Right ventricle myocardium inferior (tissue), 1 donor: Measurements from ENCODE around the gene ABCG4. TPM values are rescaled to one million over a fixed set of nuclear protein-coding genes. Genes with fewer than 3 reads are reported as not detected.
"Not testable (repeated sequence)": the region's sequence is repeated elsewhere in the genome, so short reads cannot be mapped to it uniquely, and the experiment has no call there.

Experiments
- ATAC-seq: fragments of 200-7000 bp; cut with Tn5 transposase; one replicate; pipeline ENCODE4 v1.9.1; 2020; ENCODE audit warnings: mild to moderate bottlenecking, moderate library complexity
- DNase-seq: peaks from one replicate; pipeline ENCODE4 v3.0.0; 2021; ENCODE audit errors: missing footprints
- intact Hi-C: fragments of 100-400 bp; cut with DNase I; formaldehyde crosslinking; loops from one replicate; pipeline ENCODE4 v1.11.0; 2022
- total RNA-seq: library from RNA; stranded (reverse); fragmentation: NEBNext Ultra II Directional; extraction: Animal tissue kit (Norgen Biotek cat#: 25700); gene quantifications from one replicate; pipeline ENCODE4 v1.2.1, GENCODE V29; 2021
- donor health status: DM: no; HTN: yes; CAD: no; lungs with severe emphysema.

Gene ABCG4
- total RNA-seq, 1 donor from 2014 or later, result 1.3 TPM

DNA sequence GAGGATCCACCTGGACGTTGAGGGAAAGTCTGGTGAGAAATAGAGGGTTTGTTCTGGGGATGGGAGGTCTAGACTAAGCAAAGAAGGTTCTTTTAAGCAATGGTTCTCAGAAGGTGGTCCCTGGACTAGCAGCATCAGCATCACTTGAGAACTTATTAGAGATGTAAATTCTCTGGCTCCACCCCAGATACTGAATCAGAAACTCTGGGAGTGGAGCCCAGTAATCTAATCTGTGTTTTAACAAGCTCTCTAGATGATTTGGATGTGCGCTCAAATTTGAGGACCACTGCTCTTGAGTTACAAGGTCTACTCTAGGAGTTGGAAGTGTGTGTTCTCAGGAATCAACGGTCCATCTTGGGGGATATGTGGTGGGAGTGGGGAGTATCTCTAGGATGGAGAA is 3.3 kb upstream of the ABCG4 start:
- intact Hi-C loops, result no loop called here
- ATAC-seq (no peak), DNase-seq (no peak)

DNA sequence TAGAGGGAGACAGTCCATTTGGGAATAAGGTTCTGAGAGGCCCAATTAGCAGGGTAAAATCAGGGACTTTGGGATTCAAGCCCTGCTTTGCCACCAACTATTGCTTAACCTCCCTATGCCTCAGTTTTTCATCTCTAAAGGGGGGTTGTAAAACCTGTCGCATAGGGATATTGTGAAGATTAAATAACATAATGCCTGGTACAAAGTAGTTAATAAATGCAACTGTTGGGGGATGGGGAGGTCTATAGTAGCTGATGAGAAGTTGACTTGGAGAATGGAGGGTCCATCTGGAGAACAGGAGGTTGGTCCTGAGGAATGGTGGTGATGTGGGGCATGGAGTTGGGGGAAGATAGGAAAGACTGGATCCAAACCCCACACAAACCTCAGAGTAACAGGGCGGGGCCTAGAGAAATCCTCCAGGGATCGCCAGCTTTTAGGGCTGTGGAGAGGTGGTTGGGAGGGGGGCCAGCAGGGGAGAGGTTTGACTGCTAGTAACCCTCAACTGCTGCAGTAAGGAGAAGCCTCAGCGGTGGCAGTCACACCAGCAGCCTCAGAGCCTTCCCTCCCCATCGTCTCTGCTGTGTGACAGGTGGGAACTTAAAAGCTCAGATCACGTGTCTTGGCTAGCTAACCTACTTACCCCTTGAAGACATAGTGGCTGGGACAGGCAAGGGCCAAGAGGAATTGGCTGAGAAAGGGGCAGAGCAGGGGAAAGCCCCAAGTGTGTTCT is 1.1 kb upstream of the ABCG4 start:
- ATAC-seq (no peak), DNase-seq (no peak)
- intact Hi-C loops, result loop anchor here (2.0 kb wide), 1 partner anchor 49 kb away; no protein-coding TSS in a partner anchor

DNA sequence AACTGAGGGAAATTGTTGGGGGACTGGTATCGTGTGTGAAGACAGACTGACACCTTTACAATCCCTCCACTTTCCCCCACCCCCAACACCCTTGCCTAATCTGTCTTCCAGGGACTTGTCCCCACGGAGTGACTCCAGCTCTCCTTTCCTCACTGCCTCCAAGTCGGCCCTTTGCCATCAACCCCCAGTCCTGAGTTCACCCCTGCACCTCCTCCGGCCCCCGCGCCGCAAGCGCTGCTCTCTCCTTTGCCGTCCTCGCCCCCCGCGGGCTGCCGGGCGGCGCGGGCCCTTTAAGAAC is 183 bp upstream of the ABCG4 start:
- DNase-seq (no peak), ATAC-seq (peak; percentile 4)
- intact Hi-C loops, result loop anchor here (2.0 kb wide), 1 partner anchor 48 kb away; no protein-coding TSS in a partner anchor

DNA sequence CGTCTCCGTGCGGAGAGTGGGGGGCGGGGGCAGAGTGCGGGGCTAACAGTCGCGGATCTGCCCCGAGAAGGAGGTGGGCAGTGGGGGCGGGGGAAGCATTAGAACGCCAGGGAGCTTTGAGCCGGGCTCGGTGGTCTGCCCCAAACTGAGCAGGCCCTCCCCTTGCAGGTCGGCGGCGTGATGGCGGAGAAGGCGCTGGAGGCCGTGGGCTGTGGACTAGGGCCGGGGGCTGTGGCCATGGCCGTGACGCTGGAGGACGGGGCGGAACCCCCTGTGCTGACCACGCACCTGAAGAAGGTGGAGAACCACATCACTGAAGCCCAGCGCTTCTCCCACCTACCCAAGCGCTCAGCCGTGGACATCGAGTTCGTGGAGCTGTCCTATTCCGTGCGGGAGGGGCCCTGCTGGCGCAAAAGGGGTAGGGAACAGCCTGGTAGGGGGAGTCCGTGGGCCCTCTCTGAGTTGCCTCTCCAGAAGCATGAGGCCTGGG is 979 bp downstream of the ABCG4 start:
- ATAC-seq (no peak), DNase-seq (no peak)
- intact Hi-C loops, result loop anchor here (2.0 kb wide), 1 partner anchor 47 kb away; no protein-coding TSS in a partner anchor

DNA sequence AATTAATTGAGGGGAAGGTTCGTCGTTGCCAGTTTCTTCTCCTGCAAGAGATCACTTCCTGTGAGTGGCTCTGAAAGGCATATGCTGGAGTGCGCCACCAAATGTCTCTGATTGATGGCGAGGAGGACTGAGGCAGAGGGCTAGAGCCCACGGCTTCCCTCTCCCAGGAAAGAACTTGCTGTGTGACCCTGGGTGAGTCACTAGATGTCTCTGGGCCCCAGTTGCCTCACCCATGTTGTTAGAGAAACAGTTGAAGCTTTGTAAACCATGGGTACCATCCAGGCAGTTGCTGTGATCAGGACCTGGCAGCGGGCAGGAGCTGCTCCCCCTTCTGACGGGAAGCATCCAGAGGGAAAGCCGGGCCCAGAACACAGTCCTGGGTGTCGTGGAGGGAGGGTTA is 3.2 kb downstream of the ABCG4 start:
- ATAC-seq, result no peak
- intact Hi-C loops, result no loop called here
- no peak for DNase-seq

DNA sequence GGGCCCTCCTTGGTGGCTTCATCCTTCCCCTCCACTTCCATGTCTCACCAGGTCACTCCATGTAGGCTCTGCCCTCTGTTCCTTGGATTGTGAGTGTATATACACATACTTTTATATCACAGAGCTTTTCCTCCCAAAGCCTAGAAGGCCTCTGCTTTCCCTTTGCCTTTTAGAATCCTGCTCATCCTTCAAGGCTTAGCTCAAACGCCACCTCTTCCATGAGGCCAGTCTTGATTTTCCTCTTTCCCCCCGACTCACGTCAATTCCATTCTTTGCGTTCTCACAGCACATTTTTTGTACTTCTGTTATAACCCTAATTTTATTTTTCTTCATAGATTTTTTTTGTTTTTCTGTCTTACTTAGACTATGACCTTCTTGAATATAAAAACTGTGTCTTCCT is 3.8 kb downstream of the ABCG4 start:
- intact Hi-C loops, result no loop called here
- no peak for ATAC-seq
- no peak for DNase-seq

DNA sequence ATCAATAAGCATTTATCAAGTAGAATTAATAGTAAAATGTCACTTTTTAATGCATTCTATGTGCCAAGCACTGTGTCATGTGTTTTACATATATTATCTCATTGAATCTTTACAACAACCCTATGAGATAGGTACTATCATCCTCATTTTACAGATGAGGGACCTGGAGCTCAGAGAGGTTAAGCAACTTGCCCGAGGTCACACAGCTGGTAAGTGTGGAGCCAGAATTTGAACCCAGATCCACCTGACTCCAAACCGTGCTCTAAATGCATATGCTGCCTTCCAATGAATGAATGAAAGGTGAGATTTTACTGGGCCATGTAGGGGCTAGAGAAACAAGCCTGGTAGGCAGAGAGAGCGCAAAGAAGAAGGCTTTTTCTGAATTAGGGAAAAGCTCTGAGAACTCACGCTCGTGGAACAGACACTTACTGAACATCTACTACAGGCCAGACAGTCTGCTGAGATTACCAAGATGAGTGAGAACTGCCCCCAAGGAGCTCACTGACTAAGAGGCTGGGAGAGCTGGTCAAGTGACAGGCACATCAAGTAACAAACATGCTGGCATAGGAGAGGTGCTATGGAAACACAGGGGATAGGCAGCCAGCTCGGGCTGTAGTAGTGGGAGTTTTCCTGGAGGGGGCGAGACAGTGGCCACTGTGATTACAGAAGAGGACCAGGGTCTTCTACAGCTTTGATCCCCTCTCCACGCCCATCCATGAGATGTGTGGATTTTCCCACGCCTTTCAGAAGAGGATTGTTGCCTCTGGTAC is 4.4 kb downstream of the ABCG4 start:
- ATAC-seq, result no peak
- DNase-seq, result no peak
- intact Hi-C loops, result no loop called here

DNA sequence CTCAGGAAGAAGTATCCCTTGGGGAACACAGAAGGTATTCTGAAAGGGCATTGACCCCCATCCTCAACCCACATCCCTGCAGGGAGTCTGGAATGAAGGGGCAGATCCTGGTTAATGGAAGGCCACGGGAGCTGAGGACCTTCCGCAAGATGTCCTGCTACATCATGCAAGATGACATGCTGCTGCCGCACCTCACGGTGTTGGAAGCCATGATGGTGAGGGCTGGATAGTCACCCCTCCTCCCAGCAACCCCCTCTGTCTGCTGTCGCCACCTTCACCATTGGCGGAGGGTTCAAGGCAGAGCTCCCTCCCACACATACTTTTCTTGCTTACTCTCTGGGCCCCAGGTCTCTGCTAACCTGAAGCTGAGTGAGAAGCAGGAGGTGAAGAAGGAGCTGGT is 5.3 kb downstream of the ABCG4 start:
- DNase-seq, result no peak
- no peak for ATAC-seq
- intact Hi-C loops, result no loop called here

DNA sequence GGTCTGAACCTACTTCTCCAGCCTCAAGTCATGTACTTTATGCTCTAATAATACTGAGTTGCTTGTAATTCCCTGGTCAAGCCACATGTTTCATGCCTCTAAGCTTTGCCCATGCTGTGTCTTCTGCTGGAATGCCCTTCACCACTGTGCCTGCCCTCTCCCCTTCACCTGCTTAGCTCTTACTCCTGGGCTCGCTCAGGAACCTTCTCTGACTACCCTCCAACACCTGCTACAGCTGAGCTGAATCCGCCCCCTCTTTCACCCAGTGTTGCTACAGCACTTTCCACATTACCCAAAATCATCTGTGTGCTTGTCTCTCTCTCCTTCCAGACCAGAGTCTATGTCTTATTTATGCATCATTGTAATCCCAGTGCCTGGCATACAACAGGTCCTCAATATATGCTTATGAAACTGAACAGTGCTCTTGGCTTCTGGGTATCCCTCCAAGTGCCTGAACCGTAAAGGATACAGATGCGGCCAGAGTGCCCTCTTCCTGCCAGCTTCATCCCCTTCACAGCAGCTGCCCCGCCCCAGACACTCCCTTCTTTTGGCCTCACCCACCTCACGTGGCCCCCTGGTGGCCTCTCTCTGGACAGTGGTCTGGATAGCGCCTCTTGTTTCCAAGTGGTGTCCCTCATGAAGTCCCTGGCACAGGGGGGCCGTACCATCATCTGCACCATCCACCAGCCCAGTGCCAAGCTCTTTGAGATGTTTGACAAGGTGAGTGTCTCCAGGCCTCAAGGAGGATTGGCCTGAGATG is 7.1 kb downstream of the ABCG4 start:
- intact Hi-C loops, result no loop called here
- no peak for ATAC-seq

DNA sequence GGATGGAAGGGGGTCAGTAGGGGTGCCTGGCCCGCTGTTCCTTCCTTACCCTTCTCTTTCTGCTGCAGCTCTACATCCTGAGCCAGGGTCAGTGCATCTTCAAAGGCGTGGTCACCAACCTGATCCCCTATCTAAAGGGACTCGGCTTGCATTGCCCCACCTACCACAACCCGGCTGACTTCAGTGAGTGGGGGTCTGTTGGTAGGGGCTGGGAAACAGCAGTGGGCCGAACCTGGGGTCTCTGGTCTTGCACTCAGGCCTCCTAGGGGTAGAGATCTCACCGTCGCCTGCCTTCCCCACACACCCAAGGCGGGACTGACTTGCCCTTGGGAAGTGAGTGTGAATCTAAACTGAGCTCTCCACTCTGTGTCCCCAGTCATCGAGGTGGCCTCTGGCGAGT is 7.6 kb downstream of the ABCG4 start:
- intact Hi-C loops, result no loop called here
- ATAC-seq, result no peak

More for the DNA sequence above, 7.1 kb downstream of the ABCG4 start:
- no peak for DNase-seq

DNA sequence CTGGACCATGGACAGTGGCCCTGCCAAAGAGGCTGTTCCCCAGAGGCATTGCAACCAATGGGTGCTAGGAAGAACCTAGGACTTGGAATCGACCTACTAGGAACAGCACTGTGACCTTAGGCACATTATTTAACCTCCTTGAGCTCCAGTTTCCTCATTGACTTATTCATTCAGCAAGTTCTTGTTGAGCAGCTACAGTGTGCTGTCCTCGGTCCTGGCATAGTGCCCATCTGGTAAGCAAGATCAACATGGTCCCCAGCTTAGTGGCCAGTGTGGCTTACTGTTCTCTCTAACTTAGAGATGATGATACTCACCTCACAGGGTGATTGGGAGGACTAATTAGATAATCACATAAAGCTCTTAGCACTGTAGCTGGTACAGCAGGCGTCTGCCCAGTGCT is 8.2 kb downstream of the ABCG4 start:
- no peak for DNase-seq
- no peak for ATAC-seq
- intact Hi-C loops, result no loop called here

More for the DNA sequence above, 7.6 kb downstream of the ABCG4 start:
- no peak for DNase-seq

DNA sequence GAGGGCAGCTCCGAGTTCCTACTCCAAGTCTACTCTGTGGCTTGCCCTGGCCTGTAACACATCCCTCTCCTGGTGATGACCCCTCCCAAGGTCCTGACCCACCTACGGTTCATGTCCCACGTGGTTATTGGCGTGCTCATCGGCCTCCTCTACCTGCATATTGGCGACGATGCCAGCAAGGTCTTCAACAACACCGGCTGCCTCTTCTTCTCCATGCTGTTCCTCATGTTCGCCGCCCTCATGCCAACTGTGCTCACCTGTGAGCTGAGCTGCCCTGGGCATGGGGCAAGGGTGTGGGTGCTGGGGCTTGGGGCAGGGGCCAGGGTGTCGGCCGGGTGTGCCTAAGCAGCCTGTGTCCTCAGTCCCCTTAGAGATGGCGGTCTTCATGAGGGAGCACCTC is 9.6 kb downstream of the ABCG4 start:
- no peak for ATAC-seq
- DNase-seq, result no peak
- intact Hi-C loops, result no loop called here

DNA sequence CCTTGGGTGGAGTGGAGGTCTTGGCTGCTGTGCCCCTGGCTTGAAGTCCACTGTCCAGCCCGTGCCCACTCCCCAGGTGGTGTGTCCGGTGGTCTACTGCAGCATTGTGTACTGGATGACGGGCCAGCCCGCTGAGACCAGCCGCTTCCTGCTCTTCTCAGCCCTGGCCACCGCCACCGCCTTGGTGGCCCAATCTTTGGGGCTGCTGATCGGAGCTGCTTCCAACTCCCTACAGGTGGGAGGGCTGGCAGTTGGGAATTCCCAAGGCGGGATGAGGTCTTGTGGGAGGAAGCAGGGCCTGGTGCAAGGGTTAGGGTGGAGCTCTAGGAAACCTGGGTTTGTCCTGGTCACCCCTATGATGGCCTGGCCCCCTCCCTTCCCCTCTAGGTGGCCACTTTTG is 11.3 kb downstream of the ABCG4 start:
- ATAC-seq (no peak), DNase-seq (no peak)
- intact Hi-C loops, result no loop called here

DNA sequence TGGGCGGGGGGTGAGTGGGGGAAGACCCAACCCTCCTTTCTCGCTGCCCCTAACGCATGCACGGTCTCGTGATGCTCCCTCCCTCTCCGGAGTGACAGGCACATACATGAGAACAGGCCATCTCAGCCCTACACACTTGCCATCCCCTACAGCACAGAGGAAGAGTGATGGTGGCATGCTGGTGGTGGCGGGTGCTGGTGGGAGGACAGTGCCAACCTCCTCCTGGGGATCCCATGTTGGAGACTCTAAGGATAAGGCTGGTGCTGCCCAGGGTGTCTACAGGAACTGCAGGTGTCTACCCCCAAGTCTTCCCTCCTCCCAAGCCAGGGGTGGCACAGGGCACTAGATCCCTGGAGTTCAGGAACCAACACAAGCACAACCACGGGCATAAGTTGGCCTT is 13.0 kb downstream of the ABCG4 start:
- intact Hi-C loops, result no loop called here
- ATAC-seq (no peak), DNase-seq (no peak)

DNA sequence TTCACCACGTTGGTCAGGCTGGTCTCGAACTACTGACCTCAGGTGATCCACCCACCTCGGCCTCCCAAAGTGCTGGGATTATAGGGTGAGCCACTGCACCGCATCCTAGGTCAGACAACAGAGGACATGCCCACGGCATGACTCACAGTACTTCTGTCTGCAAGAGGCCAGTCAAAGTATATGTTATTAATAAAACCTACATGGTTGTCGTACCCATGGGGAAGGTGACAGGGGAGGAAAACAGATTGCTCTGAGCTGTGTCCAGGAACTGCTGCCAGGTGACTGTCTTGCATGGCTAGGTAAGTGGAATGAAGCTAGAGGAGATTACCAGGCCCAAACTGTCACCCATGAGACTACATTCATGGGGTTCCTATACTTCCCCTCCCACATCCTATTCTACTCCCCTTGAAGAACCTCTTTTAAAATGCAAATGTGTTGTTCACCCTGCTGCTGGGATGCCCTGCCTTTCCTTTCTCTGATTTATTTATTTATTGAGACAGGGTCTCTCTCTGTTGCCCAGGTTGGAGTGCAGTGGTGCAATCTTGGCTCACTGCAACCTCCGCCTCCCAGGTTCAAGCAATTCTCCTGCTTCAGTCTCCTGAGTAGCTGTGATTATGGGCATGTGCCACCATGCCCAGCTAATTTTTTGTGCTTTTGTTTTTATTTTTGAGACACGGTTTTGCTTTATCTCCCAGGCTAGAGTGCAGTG is 17.7 kb downstream of the ABCG4 start:
- intact Hi-C loops, result no loop called here
- DNase-seq (no peak), ATAC-seq (no peak)

DNA sequence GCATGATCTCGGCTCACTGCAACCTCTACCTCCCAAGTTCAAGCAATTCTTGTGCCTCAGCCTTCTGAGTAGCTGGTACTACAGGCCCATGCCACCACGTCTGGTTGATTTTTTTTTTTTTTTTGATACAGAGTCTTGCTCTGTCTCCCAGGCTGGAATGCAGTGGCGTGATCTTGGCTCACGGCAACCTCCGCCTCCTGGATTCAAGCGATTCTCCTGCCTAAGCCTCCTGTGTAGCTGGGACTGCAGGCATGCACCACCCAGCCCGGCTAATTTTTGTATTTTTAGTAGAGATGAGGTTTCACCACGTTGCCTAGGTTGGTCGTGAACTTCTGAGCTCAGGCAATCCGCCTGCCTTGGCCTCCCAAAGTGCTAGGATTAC is 18.2 kb downstream of the ABCG4 start:
- ATAC-seq, DNase-seq, intact Hi-C loops: not testable (repeated sequence)

DNA sequence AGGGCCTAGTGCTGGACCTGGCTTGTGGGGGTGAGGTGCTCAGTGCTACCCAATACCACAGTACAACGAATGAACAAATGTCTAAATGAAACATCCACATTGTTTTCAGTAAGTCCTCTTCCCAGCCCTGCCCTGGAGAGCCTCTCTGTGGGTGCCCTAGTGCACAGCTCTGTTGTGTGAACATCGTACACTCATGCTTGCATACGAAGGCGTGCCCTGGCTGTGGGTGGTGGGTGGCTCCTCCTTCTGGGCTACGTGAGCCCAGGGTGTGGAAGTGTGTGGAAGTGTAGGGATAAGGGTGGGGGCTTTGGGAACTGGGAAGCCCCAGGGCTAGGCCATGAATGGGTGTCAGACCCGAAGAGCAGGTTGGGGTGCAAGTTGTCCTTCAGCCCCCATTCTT is 19.1 kb downstream of the ABCG4 start:
- DNase-seq (no peak), ATAC-seq (no peak)
- intact Hi-C loops, result loop anchor here (2.0 kb wide), 1 partner anchor 29 kb away; no protein-coding TSS in a partner anchor

DNA sequence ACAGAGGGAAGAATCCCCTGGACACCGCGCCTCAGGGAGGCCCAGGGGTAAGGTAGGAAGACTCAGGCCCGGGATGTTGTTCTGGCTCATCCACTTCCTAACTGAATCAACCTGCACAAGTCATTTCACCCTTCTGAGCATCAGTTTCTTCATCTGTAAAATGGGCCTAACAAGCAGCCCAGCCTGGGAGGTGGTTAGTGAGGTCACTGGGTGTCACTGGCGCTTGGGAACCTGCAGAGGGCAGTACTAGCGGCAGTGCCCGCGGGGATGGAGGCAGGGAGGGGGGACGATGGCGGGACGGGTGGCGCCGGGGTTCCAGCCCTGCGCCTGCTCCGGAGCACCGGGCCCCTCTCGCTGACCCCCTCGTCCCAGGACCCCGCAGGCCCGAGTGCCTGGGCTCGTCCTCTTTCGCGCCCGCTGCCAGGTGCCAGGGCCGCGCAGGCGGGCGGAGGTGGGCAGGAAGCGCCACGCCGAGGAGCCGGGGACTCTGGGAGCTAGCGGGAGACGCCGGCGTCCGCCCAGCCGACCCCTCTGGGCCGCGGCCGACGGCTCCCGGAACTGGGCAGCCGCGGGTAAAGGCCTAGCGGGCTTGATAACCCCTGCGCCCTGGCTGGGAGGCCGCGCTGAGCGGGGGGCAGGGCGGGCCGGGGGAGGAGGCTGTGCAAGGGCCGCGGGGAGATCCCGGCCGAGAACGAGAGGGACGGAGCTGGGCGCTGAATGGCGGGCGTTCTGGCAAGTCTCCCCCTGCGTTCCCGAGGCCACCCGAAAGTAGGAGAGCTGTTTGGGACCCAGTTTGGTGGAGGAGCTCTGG is 19.8 kb downstream of the ABCG4 start, which contains the start of gene NLRX1:
Gene NLRX1 (plus strand): TSS at position 255 of the 811 bp plus-strand sequence. CDS start 2,679 bp downstream, outside the sequence.
- ATAC-seq, result peak; percentile 96
- peak; percentile 95 for DNase-seq
- intact Hi-C loops, result loop anchor here (2.0 kb wide), 1 partner anchor 28 kb away; no protein-coding TSS in a partner anchor
